HL-60 (cell line): Measurements from ENCODE around the gene FBXL7.

ENCODE experiments used
- DNase-seq, 2 experiments: peaks; one replicate each; pipeline ENCODE4 v3.0.0-alpha.2; 2010 to 2020; ENCODE audit warnings: low read depth in 1 of 2, low spot score in 1 of 2
- H3K27ac ChIP-seq: fragments of 250-450 bp; sonication (Bioruptor Pico); replicated peaks from 2 replicates; pipeline ENCODE4 v1.5.1; 2020; ENCODE audit warnings: mild to moderate bottlenecking, moderate library complexity
- H3K27me3 ChIP-seq: fragments of 250-450 bp; sonication (Bioruptor Pico); 2 replicates; pipeline ENCODE4 v1.5.1; 2021; ENCODE audit warnings: mild to moderate bottlenecking, moderate library complexity; ENCODE audit not compliant: insufficient read depth, poor library complexity, severe bottlenecking
- H3K4me3 ChIP-seq: replicated peaks from 2 replicates; pipeline ENCODE4 v1.5.1; 2011; ENCODE audit warnings: mild to moderate bottlenecking, control low read depth, low read length; ENCODE audit not compliant: insufficient read depth
- CTCF ChIP-seq: IDR thresholded peaks from one replicate; pipeline ENCODE4 v1.5.1; 2011; ENCODE audit warnings: low read length, control low read depth, inconsistent platforms; ENCODE audit not compliant: insufficient read depth
- GABPA ChIP-seq: IDR thresholded peaks from 2 replicates; pipeline ENCODE4 v1.6.1; 2012; ENCODE audit warnings: low read depth
- POLR2AphosphoS5 ChIP-seq: IDR thresholded peaks from 2 replicates; pipeline ENCODE4 v1.6.1; 2012; ENCODE audit warnings: low read depth
- REST ChIP-seq: IDR thresholded peaks from 2 replicates; pipeline ENCODE4 v1.6.1; 2012; ENCODE audit warnings: low read depth; ENCODE audit not compliant: insufficient replicate concordance
- SPI1 ChIP-seq: IDR thresholded peaks from 2 replicates; pipeline ENCODE4 v1.6.1; 2012; ENCODE audit warnings: low read depth, mild to moderate bottlenecking, borderline replicate concordance

FBXL7 gene

GRCh38 chr5:15615859-15616258 lies 115.9 kb downstream of the FBXL7 start:
- H3K27ac ChIP-seq = no peak overlapping the region
- DNase-seq = no peak
- TF ChIP-seq GABPA = no peak
- no peak for TF ChIP-seq CTCF
- TF ChIP-seq SPI1 = no peak
- TF ChIP-seq REST = no peak
- TF ChIP-seq POLR2AphosphoS5 = no peak
- H3K4me3 ChIP-seq = no peak overlapping the region
- H3K27me3 ChIP-seq = no peaks in the 10 kb centered on the region

- Histone ChIP-seq H3K27me3 (no peaks in the 10 kb centered on the region), H3K4me3 (no peak overlapping the region), H3K27ac (no peak overlapping the region)
- TF ChIP-seq CTCF (no peak), SPI1 (no peak), REST (no peak), GABPA (no peak), POLR2AphosphoS5 (no peak)
- DNase-seq = no peak
Measured at GRCh38 chr5:15618938-15619337, 119.0 kb downstream of the FBXL7 start.

- no peak for DNase-seq
- TF ChIP-seq POLR2AphosphoS5 (no peak), CTCF (no peak), GABPA (no peak), REST (no peak), SPI1 (no peak)
Measured at GRCh38 chr5:15620501-15620900, 120.5 kb downstream of the FBXL7 start.

More at GRCh38 chr5:15620501-15620900, 120.5 kb downstream of the FBXL7 start:
- Histone ChIP-seq H3K27me3 (no peaks in the 10 kb centered on the region), H3K4me3 (no peak overlapping the region), H3K27ac (no peak overlapping the region)
